Gastrocnemius medialis (tissue), 4 donors: ENCODE data around the gene ARHGAP26.

Source experiments
- CTCF ChIP-seq, 5 experiments: fragments of 450-650 bp in 3 of 5; fragments of 200-600 bp in 2 of 5; sonication (generic) in 2 of 5; IDR thresholded peaks in 4 of 5; conservative IDR thresholded peaks in 1 of 5; 1 replicate in 4 of 5; 2 replicates in 1 of 5; pipeline ENCODE4 v1.5.1; 2016 to 2019; ENCODE audit warnings: antibody characterized with exemption in 5 of 5, mild to moderate bottlenecking in 3 of 5, moderate library complexity in 3 of 5
- POLR2A ChIP-seq, 2 donors: fragments of 450-650 bp; IDR thresholded peaks; one replicate each; pipeline ENCODE4 v1.6.1; 2017; ENCODE audit warnings: antibody characterized with exemption in 2 of 2, mild to moderate bottlenecking in 2 of 2, moderate library complexity in 2 of 2

- TF ChIP-seq CTCF (IDR thresholded peaks at IDR 0.05 in 4 of 5, conservative IDR thresholded peaks at IDR 0.05 in 1 of 5), result no peak
- no peak for TF ChIP-seq POLR2A (IDR thresholded peaks at IDR 0.05)
Measured at GRCh38 chr5:143156086-143156485, 385.9 kb downstream of the ARHGAP26 start.
